Upper lobe of left lung (tissue), 4 donors: Measurements from ENCODE around the gene ZBTB12.

Experiments
- CTCF ChIP-seq, 6 experiments: fragments of 450-650 bp in 4 of 6; fragments of 200-600 bp in 2 of 6; sonication (generic) in 2 of 6; IDR thresholded peaks; one replicate each; pipeline ENCODE4 v1.5.1; 2016 to 2019; ENCODE audit warnings: antibody characterized with exemption in 6 of 6
- POLR2A ChIP-seq, 4 donors: fragments of 450-650 bp; IDR thresholded peaks; one replicate each; pipeline ENCODE4 v1.5.1; 2016 to 2017; ENCODE audit warnings: antibody characterized with exemption in 4 of 4, mild to moderate bottlenecking in 2 of 4

- TF ChIP-seq CTCF (IDR thresholded peaks at IDR 0.05) (no peak), POLR2A (IDR thresholded peaks at IDR 0.05) (no peak)
Observed at GRCh38 chr6:31878222-31878621, 23.7 kb downstream of the ZBTB12 start.
